Measurements from ENCODE around the gene CROCC2.

Gene CROCC2

DNA sequence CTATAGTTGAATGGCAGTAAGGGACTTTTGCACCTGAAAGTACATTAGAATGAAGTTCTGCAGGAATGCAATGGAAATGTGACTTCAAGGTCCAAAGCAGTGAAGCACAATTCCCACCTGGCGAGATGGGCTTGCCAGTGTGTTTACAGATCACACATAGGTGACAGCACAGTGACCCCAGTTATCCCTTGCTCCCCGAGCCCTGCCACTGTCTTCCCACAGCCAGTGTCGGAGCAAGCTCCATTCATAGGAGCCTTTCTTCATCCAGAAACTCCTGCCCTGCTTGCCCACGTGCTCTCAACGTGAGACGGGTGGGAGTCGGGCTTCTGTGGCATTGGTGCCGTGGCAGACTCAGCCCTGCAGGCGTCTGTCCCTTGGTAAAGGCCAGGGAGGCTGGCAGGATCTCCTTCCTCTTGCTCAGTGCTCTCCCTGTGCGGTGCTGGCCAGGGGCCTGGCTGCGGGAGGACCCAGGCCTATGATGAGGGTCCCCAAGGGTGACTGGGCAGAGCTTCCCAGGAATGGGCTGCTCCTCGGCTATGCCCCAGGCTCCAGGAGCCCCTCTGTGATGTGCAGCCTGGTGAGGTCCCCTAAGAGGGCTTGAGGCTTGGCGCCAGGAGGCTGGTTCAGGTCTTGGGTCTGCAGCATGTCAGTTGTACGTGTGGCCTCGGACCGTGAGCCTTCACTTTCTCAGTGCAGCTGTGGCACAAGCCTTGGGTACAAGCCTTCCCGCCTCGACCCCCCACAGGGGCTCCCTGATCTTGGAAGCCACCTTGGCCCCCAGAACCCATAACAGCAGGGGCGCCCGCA, 132.4 kb downstream of the CROCC2 start:
- DNase-seq (ENCODE audit: low spot score), result no peak

DNA sequence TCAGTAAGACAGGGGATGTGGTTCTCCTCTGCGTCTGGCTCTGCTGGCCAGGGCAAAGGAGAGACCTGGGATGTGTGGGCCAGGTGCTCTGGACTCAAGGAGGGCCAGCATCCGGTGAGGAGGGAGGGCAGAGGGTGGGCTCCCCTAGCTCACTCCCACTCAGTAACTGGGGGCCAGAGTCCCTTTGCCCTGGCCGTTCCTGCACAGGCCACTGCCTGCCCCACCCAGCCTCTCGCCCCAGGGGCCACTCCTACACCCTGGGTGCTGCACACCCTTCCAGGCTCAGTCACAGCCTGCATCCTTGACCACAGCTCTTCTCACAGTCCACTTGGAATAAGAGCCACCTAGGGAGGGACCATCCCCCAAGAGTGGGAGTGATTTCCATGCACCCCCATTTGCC, 133.3 kb downstream of the CROCC2 start:
- DNase-seq (ENCODE audit: low spot score), result no peak

GRCh38 chr2:241040081-241040803, 134.1 kb downstream of the CROCC2 start:
- no peak for DNase-seq (ENCODE audit: low spot score)

- DNase-seq (ENCODE audit: low spot score), result no peak
Measured at GRCh38 chr2:241041589-241042158, 135.5 kb downstream of the CROCC2 start.
